Stimulated activated naive CD4-positive, alpha-beta T cell treated with Interleukin-2 at 50 U/mL for 16 hours (primary cell): Measurements from ENCODE around the gene HEXD.
"Not testable (repeated sequence)": the region's sequence is repeated elsewhere in the genome, so short reads cannot be mapped to it uniquely, and the experiment has no call there.

ENCODE experiments used
- DNase-seq: peaks from one replicate; lab custom pipeline; 2025; lab: John Stamatoyannopoulos, UW

Gene HEXD

DNA sequence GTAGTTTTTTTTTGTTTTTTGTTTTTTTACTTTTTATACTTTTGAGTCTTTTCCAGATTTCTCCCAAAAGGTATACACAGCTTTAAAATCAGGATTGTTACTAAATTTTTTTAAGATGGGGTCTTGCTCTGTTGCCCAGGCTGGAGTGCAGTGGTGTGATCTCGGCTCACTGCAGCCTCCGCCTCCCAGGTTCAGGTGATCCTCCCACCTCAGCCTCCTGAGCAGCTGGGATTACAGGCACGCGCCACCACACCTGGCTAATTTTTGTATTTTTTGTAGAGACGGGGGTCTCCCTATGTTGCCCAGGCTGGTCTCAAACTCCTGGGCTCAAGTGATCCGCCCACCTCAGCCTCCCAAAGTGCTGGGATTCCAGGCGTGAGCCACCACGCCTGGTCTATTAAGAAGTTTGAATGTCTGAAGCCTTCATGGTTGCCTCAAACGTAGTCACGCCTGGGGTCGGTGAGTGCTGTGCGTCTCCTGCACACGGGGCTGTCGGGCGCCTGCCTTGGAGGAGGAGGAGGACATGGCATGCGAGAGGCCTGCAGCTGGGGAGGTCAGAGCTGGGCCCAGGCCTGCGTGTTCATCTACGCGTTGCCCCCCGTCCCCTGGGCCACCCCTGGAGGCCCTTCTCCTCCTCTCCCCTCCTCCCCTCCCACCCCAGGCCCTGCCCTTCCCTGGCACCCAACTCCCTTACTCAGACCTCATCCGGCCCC is 35.8 kb upstream of the HEXD start:
- DNase-seq, result not testable (repeated sequence)

DNA sequence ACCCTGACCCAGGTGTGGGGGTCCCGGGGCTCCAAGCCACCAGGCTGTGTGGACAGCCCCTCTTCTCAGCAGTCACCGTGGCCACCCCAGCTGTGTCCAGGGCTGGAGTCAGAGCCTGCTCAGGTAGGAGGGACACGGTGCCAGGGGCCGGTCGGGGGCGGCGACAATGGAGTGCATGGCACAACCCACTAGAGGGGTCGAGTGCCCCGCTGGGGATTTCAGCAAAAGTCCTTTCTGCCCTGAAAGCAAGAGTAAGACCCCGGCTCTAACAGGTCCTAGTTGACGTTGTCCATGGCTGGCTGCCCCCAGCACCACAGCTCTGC is 35.3 kb upstream of the HEXD start:
- DNase-seq, result no peak

GRCh38 chr17:82383411-82383810 is 34.7 kb upstream of the HEXD start:
- DNase-seq, result no peak

GRCh38 chr17:82384051-82384729 is 34.0 kb upstream of the HEXD start:
- DNase-seq, result no peak

- no peak for DNase-seq
Observed at GRCh38 chr17:82384730-82385481, 33.2 kb upstream of the HEXD start.

GRCh38 chr17:82385559-82386254 is 32.4 kb upstream of the HEXD start:
- DNase-seq, result no peak

- DNase-seq, result no peak
Observed at GRCh38 chr17:82386255-82386831, 31.8 kb upstream of the HEXD start.

GRCh38 chr17:82386881-82387704 is 31.1 kb upstream of the HEXD start:
- DNase-seq, result no peak

GRCh38 chr17:82387705-82388106 is 30.4 kb upstream of the HEXD start:
- no peak for DNase-seq

DNA sequence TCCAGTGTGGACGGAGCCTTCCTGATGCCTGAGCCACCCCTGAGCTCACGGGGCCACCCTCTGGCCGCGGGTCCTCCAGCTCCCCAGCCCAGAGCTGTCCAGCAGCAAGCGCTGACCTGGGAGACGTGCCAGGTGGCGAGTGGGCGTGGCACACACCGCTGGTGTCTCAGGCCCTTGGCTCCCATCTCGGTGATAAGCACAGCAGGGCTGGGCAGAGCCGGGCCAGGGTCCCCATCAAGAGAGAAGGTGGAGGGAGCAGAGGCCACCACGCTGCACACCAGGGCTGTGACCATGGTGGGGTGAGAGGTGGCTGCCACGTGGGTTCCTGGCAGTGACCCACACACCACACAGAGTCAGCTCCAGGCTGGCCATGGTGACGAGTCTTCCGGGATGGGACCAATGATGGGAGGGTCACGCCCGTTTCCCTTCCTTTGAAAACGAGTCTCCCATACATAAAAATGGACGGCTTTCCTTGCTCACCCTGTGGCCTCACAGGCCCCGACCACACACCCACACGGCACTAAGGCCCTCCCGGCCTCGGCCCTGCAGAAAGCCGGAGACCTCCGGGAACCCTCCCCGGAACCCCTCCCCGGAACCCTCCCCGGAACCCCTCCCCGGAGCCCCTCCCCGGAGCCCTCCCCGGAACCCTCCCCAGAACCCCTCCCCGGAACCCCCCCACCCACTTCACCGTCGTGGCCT is 29.8 kb upstream of the HEXD start:
- DNase-seq, result no peak

DNA sequence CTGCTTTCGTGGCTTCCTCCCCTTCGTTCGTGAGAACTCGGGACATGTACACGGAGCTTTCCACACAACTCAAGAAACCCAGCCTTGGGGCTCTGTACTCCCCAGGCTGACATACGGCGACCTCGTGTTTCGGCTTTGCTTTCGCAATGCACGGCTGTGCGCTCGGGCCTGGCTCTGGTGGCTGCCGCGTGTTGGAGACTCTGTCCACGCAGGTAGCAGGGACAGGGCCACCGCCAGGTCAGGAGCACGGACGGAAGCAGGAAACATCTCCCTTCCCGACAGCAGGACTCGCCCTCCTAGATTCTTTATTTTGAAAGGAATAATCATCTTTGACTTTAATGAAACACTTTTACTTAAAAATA is 29.2 kb upstream of the HEXD start:
- no peak for DNase-seq

DNA sequence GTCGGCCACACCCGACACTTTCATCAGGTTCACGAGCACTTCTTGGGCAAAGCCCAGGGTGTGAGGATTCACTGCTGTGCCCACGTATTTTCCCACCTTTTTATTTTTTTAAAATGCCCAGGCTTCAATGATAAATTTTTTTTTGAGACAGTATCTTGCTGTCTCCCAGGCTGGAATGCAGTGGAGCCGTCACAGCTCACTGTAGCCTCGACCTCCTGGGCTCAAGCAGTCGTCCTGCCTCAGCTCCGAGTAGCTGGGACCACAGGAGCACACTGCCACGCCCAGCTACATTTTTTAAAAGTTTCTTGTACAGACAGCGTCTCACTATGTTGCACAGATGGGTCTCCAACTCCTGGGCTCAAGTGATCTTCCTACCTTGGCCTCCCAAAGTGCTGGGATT is 28.8 kb upstream of the HEXD start:
- no peak for DNase-seq

- DNase-seq, result no peak
Observed at GRCh38 chr17:82390015-82390859, 27.9 kb upstream of the HEXD start.

- no peak for DNase-seq
Observed at GRCh38 chr17:82390860-82391435, 27.2 kb upstream of the HEXD start.

GRCh38 chr17:82391496-82392066 is 26.6 kb upstream of the HEXD start:
- DNase-seq, result no peak

- DNase-seq, result no peak
Observed at GRCh38 chr17:82392209-82392920, 25.8 kb upstream of the HEXD start.

- no peak for DNase-seq
Observed at GRCh38 chr17:82392941-82393340, 25.2 kb upstream of the HEXD start.

DNA sequence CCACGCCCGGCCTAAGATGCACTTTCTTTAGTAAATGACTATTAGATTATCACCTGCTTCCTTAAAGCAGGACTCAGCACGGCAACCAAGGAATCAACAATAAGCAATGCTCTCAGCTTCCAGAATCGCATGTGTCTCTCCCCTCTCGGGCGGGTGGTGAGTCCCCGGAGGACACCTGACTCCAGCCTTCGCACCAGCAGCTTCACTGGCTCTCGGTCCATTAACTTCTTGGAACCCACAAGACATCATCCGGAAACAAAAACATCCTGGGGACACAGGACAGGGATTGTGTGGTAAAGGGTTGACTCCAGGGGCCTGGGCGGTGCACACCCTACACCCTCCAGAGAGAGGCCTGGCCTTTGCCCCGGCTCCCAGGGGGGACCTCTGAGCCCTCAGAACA is 23.9 kb upstream of the HEXD start:
- no peak for DNase-seq
